ENCODE results near the gene RTP3. TPM values are rescaled to one million over a fixed set of nuclear protein-coding genes. Genes with fewer than 3 reads are reported as not detected.
A peak's percentile ranks its signal among the peaks of the same experiment; 100 is the strongest.

Gene RTP3
- total and polyA plus RNA-seq, 2 of the 4 experiments (the other 2 are of a cell fraction): 0.18 to 0.26 TPM

DNA sequence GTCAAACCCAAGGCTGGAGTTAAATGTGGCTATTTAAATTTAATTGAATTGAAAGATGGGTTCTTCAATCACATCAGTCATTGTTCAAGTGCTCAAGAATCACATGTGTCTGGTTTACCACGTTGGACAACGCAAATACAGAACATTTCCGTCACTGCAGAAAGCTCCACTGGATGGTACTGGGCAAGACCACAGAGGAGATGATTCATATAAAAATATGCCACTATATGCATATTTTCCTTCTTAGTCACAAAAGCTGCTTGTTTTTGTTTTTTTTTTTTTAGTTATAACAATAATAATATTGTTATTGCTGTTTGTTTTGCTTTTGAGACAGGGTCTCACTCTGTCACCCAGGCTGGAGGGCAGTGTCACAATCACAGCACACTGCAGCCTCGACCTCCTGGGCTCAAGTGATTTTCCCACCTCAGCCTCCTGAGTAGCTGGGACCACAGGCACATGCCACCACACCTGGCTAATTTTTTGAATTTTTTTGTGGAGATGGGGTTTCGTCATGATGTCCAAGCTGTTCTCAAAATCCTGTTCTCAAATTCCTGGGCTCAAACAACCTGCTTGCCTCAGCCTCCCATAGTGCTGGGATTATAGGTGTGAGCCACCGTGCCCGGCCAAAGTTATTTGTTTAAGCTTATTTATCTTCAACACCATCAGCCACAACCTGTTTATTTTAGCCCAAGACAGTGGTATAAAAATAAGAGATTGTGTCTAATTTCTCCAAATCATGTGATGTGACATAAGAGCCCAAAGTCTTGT is 19.4 kb downstream of the RTP3 start:
- Histone ChIP-seq H2BK20ac (ENCODE audit: low read depth, low read length) (peak overlapping the region; percentile 97), H3K79me1 (ENCODE audit: low read depth in 1 of 2, low read length in 2 of 2) (no peaks in the 10 kb centered on the region), H3K27me3 (ENCODE audit: control insufficient read depth, insufficient read depth, low read length) (no peaks in the 10 kb centered on the region), H4K5ac (ENCODE audit: low read depth, low read length) (peak overlapping the region; percentile 96; the same call in 1 of the 2 replicates), H3K27ac (ENCODE audit: insufficient read depth, low read length) (peak overlapping the region; percentile 59), H3K4me1 (ENCODE audit: control insufficient read depth, insufficient read depth, low read length) (peaks cover 7% of the 10 kb centered on the region), H3K4me3 (ENCODE audit: insufficient read depth, low read depth, low read length) (no peak overlapping the region), H4K8ac (ENCODE audit: low read depth in 2 of 2, low read length in 2 of 2) (peak overlapping the region; percentile 60 to 86; a peak in 3 of 4 replicates), H4K91ac (ENCODE audit: insufficient read depth, low read depth, low read length) (peak overlapping the region; percentile 89), H3K9ac (ENCODE audit: low read depth, low read length) (no peak overlapping the region), H3K36me3 (ENCODE audit: control insufficient read depth, insufficient read depth, low read length) (0 out of 2 replicates have a peak, but pooled peaks cover 2% of the 10 kb centered on the region), H3K56ac (ENCODE audit: extremely low read depth, insufficient read depth, low read length) (peak overlapping the region; percentile 79), H3K4me2 (ENCODE audit: low read depth, low read length) (no peak overlapping the region), H4K20me1 (ENCODE audit: insufficient read depth, low read length) (no peaks in the 10 kb centered on the region), H3K4ac (ENCODE audit: low read depth, low read length) (peak overlapping the region; percentile 98), H3K9me3 (ENCODE audit: control insufficient read depth, insufficient read depth, low read length) (no peaks in the 10 kb centered on the region), H2BK5ac (ENCODE audit: low read depth, low read length, poor library complexity, severe bottlenecking) (peak overlapping the region; percentile 97), H3K14ac (replicated peaks; ENCODE audit: low read depth, low read length) (peak overlapping the region; percentile 82; the same call in 1 of the 2 replicates), H2BK120ac (ENCODE audit: low read depth, low read length) (peak overlapping the region; percentile 97), H2AK9ac (replicated peaks; ENCODE audit: low read depth, low read length, poor library complexity) (no peak overlapping the region), H3K18ac (ENCODE audit: low read depth, low read length) (peak overlapping the region; percentile 92; the same call in 1 of the 2 replicates), H3K9me1 (ENCODE audit: insufficient read depth, low read length) (peaks cover 12% of the 10 kb centered on the region), H2AK5ac (ENCODE audit: low read depth, low read length) (peak overlapping the region; percentile 93), H2AFZ (replicated peaks; ENCODE audit: low read length, poor library complexity) (no peak overlapping the region), H3K23ac (ENCODE audit: low read depth, low read length) (peak overlapping the region; percentile 84), H2BK15ac (ENCODE audit: low read depth, low read length) (peak overlapping the region; percentile 91)
- WGBS, 2 experiments (ENCODE audit: extremely low coverage in 2 of 2, insufficient read length in 1 of 2): no CpG with 5 or more reads among the region's 7 CpGs
- dilution Hi-C loops (cut with HindIII; ENCODE audit: low sequenced_read_pairs, unreplicated experiment): no loop called here
- ChIA-PET CTCF (interaction anchor here (0.7 to 1.5 kb wide), 3 partner anchors 20 to 28 kb away, joined by 3 read pairs; no protein-coding TSS in a partner anchor), POLR2A (ENCODE audit: unreplicated experiment) (interaction anchor here (0.8 kb wide), 1 partner anchor 34 kb away, joined by 5 read pairs; no protein-coding TSS in a partner anchor)
- DNase-seq (peak; percentile 86), ATAC-seq (ENCODE audit: low read depth) (peak; percentile 87)
- BruUV-seq (replicated peaks): no TSS peak
- in situ Hi-C loops (cut with MboI; ENCODE audit: low sequenced_read_pairs): no loop called here
- intact Hi-C loops (cut with micrococcal nuclease): no loop called here
- no peak for TF ChIP-seq POLR2A (IDR thresholded peaks at IDR 0.05; ENCODE audit: low read depth, low read length)
- TF ChIP-seq RCOR1 (IDR thresholded peaks at IDR 0.05; ENCODE audit: insufficient replicate concordance, low read length): no peak
- TF ChIP-seq NFE2L2 (IDR thresholded peaks at IDR 0.05; ENCODE audit: low read depth, low read length): no peak
- no peak for TF ChIP-seq MXI1 (IDR thresholded peaks at IDR 0.05; ENCODE audit: borderline replicate concordance, low read depth, low read length)
- no peak for TF ChIP-seq RAD21 (IDR thresholded peaks at IDR 0.05; ENCODE audit: low read length)
- TF ChIP-seq, protein P1, sequence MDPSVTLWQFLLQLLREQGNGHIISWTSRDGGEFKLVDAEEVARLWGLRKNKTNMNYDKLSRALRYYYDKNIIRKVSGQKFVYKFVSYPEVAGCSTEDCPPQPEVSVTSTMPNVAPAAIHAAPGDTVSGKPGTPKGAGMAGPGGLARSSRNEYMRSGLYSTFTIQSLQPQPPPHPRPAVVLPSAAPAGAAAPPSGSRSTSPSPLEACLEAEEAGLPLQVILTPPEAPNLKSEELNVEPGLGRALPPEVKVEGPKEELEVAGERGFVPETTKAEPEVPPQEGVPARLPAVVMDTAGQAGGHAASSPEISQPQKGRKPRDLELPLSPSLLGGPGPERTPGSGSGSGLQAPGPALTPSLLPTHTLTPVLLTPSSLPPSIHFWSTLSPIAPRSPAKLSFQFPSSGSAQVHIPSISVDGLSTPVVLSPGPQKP (IDR thresholded peaks at IDR 0.05; ENCODE audit: borderline replicate concordance, low read depth, low read length): no peak
- TF ChIP-seq RFX5 (IDR thresholded peaks at IDR 0.05; ENCODE audit: low read depth, low read length): no peak
- TF ChIP-seq, protein P2, sequence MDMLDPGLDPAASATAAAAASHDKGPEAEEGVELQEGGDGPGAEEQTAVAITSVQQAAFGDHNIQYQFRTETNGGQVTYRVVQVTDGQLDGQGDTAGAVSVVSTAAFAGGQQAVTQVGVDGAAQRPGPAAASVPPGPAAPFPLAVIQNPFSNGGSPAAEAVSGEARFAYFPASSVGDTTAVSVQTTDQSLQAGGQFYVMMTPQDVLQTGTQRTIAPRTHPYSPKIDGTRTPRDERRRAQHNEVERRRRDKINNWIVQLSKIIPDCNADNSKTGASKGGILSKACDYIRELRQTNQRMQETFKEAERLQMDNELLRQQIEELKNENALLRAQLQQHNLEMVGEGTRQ (IDR thresholded peaks at IDR 0.05; ENCODE audit: low read depth, low read length): peak; percentile 45; the same call in 1 of the 2 replicates
- TF ChIP-seq CHD1 (IDR thresholded peaks at IDR 0.05; ENCODE audit: low read depth, low read length): no peak
- TF ChIP-seq BHLHE40 (IDR thresholded peaks at IDR 0.05; ENCODE audit: low read depth, low read length): no peak
- peak; percentile 49; the same call in 1 of the 2 replicates for TF ChIP-seq FOS (IDR thresholded peaks at IDR 0.05; ENCODE audit: low read depth, low read length)
- no peak for TF ChIP-seq MAZ (IDR thresholded peaks at IDR 0.05; ENCODE audit: borderline replicate concordance, low read depth, low read length)
- TF ChIP-seq MAFK (IDR thresholded peaks at IDR 0.05; ENCODE audit: low read depth, low read length): peak; percentile 71
- TF ChIP-seq CEBPB (IDR thresholded peaks at IDR 0.05; ENCODE audit: low read depth, low read length): no peak

All from IMR-90 (cell line).